OCI-M2 (cell line): ENCODE results near the gene IL27RA.

Experiments
- DNase-seq: peaks from one replicate; lab custom pipeline; 2025; ENCODE audit not compliant: unreplicated experiment; lab: John Stamatoyannopoulos, UW

Gene IL27RA

GRCh38 chr19:14082675-14082960, 51.1 kb downstream of the IL27RA start:
- no peak for DNase-seq

GRCh38 chr19:14085309-14085995, 53.9 kb downstream of the IL27RA start, which contains the start of gene C19orf67:
TSS of gene C19orf67 (minus strand) at chr19:14085783. CDS start at chr19:14085627, 156 bp downstream.
- no peak for DNase-seq

GRCh38 chr19:14086098-14086497, 54.5 kb downstream of the IL27RA start:
- no peak for DNase-seq

GRCh38 chr19:14088634-14089411, 57.3 kb downstream of the IL27RA start:
- no peak for DNase-seq

GRCh38 chr19:14089412-14089661, 57.8 kb downstream of the IL27RA start:
- no peak for DNase-seq

- no peak for DNase-seq
Measured at GRCh38 chr19:14089662-14090508, 58.3 kb downstream of the IL27RA start.

- DNase-seq: no peak
Measured at GRCh38 chr19:14090509-14091080, 59.0 kb downstream of the IL27RA start, which contains the start of gene SAMD1. TSS of gene SAMD1 (minus strand) at chr19:14090751.

GRCh38 chr19:14091081-14091812, 59.7 kb downstream of the IL27RA start:
- peak; percentile 98 for DNase-seq

- peak; percentile 59 for DNase-seq
Measured at GRCh38 chr19:14091813-14092462, 60.4 kb downstream of the IL27RA start.

GRCh38 chr19:14093117-14093823, 61.7 kb downstream of the IL27RA start:
- no peak for DNase-seq

GRCh38 chr19:14094854-14095253, 63.3 kb downstream of the IL27RA start:
- DNase-seq: no peak

- no peak for DNase-seq
Measured at GRCh38 chr19:14096272-14096992, 64.9 kb downstream of the IL27RA start.

- DNase-seq: no peak
Measured at GRCh38 chr19:14097532-14098151, 66.1 kb downstream of the IL27RA start.

- DNase-seq: no peak
Measured at GRCh38 chr19:14101003-14101545, 69.5 kb downstream of the IL27RA start.

GRCh38 chr19:14102102-14102696, 70.6 kb downstream of the IL27RA start:
- DNase-seq: no peak

GRCh38 chr19:14102756-14103155, 71.2 kb downstream of the IL27RA start:
- DNase-seq: no peak
